H9 (cell line): ENCODE data around the gene NOSIP. TPM values are rescaled to one million over a fixed set of nuclear protein-coding genes. Genes with fewer than 3 reads are reported as not detected.

Source experiments
- DNase-seq: peaks from one replicate; pipeline ENCODE4 v3.0.0-alpha.2; 2017
- H2AFZ ChIP-seq: one replicate; pipeline ENCODE4 v1.6.1; 2013; ENCODE audit warnings: mild to moderate bottlenecking, low read length, control low read depth, moderate library complexity
- H2AK5ac ChIP-seq: 2 replicates; pipeline ENCODE4 v1.6.1; 2013; ENCODE audit warnings: low read length, control low read depth, mixed read lengths; ENCODE audit not compliant: insufficient read length
- H2BK120ac ChIP-seq: one replicate; pipeline ENCODE4 v1.6.1; 2013; ENCODE audit warnings: low read depth, mild to moderate bottlenecking, low read length, control low read depth, inconsistent platforms; ENCODE audit not compliant: poor library complexity, severe bottlenecking
- H2BK12ac ChIP-seq: 2 replicates; pipeline ENCODE4 v1.6.1; 2013; ENCODE audit warnings: low read length, control low read depth, mixed read lengths, low read depth; ENCODE audit not compliant: insufficient read length
- H2BK15ac ChIP-seq: 2 replicates; pipeline ENCODE4 v1.6.1; 2013; ENCODE audit warnings: low read depth, low read length, control low read depth
- H2BK20ac ChIP-seq: one replicate; pipeline ENCODE4 v1.6.1; 2013; ENCODE audit warnings: low read depth, mild to moderate bottlenecking, low read length, control low read depth, inconsistent platforms; ENCODE audit not compliant: poor library complexity, severe bottlenecking
- H2BK5ac ChIP-seq: 2 replicates; pipeline ENCODE4 v1.6.1; 2013; ENCODE audit warnings: low read length, control low read depth, mixed read lengths; ENCODE audit not compliant: insufficient read length
- H3K14ac ChIP-seq: 2 replicates; pipeline ENCODE4 v1.6.1; 2013; ENCODE audit warnings: low read length, control low read depth; ENCODE audit not compliant: insufficient read depth
- H3K18ac ChIP-seq: 2 replicates; pipeline ENCODE4 v1.6.1; 2013; ENCODE audit warnings: low read depth, mild to moderate bottlenecking, mixed read lengths, low read length, control low read depth; ENCODE audit not compliant: insufficient read length
- H3K23ac ChIP-seq: 2 replicates; pipeline ENCODE4 v1.6.1; 2013; ENCODE audit warnings: low read length, control low read depth, mixed read lengths, low read depth; ENCODE audit not compliant: insufficient read length
- H3K23me2 ChIP-seq: 2 replicates; pipeline ENCODE4 v1.6.1; 2013; ENCODE audit warnings: low read depth, mild to moderate bottlenecking, mixed read lengths, low read length, control low read depth; ENCODE audit not compliant: insufficient read length, poor library complexity, severe bottlenecking
- H3K27ac ChIP-seq: 2 replicates; pipeline ENCODE4 v1.5.1; 2013; ENCODE audit warnings: low read length, control low read depth, mixed read lengths, low read depth; ENCODE audit not compliant: insufficient read length
- H3K27me3 ChIP-seq: 2 replicates; pipeline ENCODE4 v1.6.1; 2013; ENCODE audit warnings: low read length, control low read depth, inconsistent platforms; ENCODE audit not compliant: insufficient read depth
- H3K4ac ChIP-seq: 2 replicates; pipeline ENCODE4 v1.6.1; 2013; ENCODE audit warnings: low read depth, mild to moderate bottlenecking, control low read depth, inconsistent platforms, low read length, moderate library complexity
- H3K4me1 ChIP-seq: 2 replicates; pipeline ENCODE4 v1.6.1; 2013; ENCODE audit warnings: low read length, control low read depth, inconsistent platforms; ENCODE audit not compliant: insufficient read depth
- H3K4me2 ChIP-seq: 2 replicates; pipeline ENCODE4 v1.6.1; 2013; ENCODE audit warnings: low read length, control low read depth, mixed read lengths; ENCODE audit not compliant: insufficient read length, insufficient read depth
- H3K56ac ChIP-seq: 2 replicates; pipeline ENCODE4 v1.6.1; 2013; ENCODE audit warnings: low read depth, mild to moderate bottlenecking, mixed read lengths, low read length, control low read depth; ENCODE audit not compliant: insufficient read length
- H3K79me1 ChIP-seq: 2 replicates; pipeline ENCODE4 v1.6.1; 2013; ENCODE audit warnings: low read depth, mild to moderate bottlenecking, moderate library complexity, low read length, control low read depth, inconsistent platforms; ENCODE audit not compliant: insufficient read depth, poor library complexity, severe bottlenecking
- H3K79me2 ChIP-seq: 2 replicates; pipeline ENCODE4 v1.6.1; 2013; ENCODE audit warnings: low read length, control low read depth, inconsistent platforms; ENCODE audit not compliant: insufficient read depth
- H3K9ac ChIP-seq: 2 replicates; pipeline ENCODE4 v1.6.1; 2013; ENCODE audit warnings: low read length, control low read depth, mixed read lengths; ENCODE audit not compliant: insufficient read length; ENCODE audit errors: extremely low read depth
- H3K9me3 ChIP-seq: one replicate; pipeline ENCODE4 v1.6.1; 2013; ENCODE audit warnings: low read depth, low read length, inconsistent platforms; ENCODE audit not compliant: control insufficient read depth
- H3T11ph ChIP-seq: one replicate; pipeline ENCODE4 v1.6.1; 2013; ENCODE audit warnings: mild to moderate bottlenecking, low read length, control low read depth, inconsistent platforms
- H4K20me1 ChIP-seq: one replicate; pipeline ENCODE4 v1.6.1; 2013; ENCODE audit not compliant: control insufficient read depth, insufficient read length, insufficient read depth
- H4K5ac ChIP-seq: 2 replicates; pipeline ENCODE4 v1.6.1; 2013; ENCODE audit warnings: low read depth, mild to moderate bottlenecking, mixed read lengths, low read length, control low read depth; ENCODE audit not compliant: insufficient read length
- H4K8ac ChIP-seq: replicated peaks from 2 replicates; pipeline ENCODE4 v1.6.1; 2013; ENCODE audit warnings: low read length, control low read depth, mixed read lengths, low read depth; ENCODE audit not compliant: insufficient read length
- H4K91ac ChIP-seq: 2 replicates; pipeline ENCODE4 v1.6.1; 2013; ENCODE audit warnings: low read depth, mild to moderate bottlenecking, moderate library complexity, mixed read lengths, low read length, control low read depth; ENCODE audit not compliant: insufficient read length
- H3K27ac Mint-ChIP-seq, 3 experiments: 2 replicates in 2 of 3; 3 replicates in 1 of 3; pipeline ENCODE4 v1.8.0; 2020 to 2021; ENCODE audit warnings: mixed read lengths in 3 of 3, mild to moderate bottlenecking in 1 of 3, moderate library complexity in 1 of 3
- H3K27me3 Mint-ChIP-seq: 2 replicates; pipeline ENCODE4 v1.8.0; 2021; ENCODE audit warnings: low read depth, mild to moderate bottlenecking, moderate library complexity, mixed read lengths
- H3K36me3 Mint-ChIP-seq, 3 experiments: 2 replicates in 2 of 3; 3 replicates in 1 of 3; pipeline ENCODE4 v1.8.0; 2020 to 2021; ENCODE audit warnings: low read depth in 3 of 3, mixed read lengths in 3 of 3; ENCODE audit not compliant: insufficient read depth in 1 of 3
- H3K4me1 Mint-ChIP-seq, 2 experiments: 2 replicates each; pipeline ENCODE4 v1.8.0; 2020; ENCODE audit warnings: mixed read lengths in 2 of 2
- H3K4me3 Mint-ChIP-seq, 2 experiments: 2 replicates in 1 of 2; 3 replicates in 1 of 2; pipeline ENCODE4 v1.8.0; 2020 to 2021; ENCODE audit warnings: mild to moderate bottlenecking in 2 of 2, mixed read lengths in 2 of 2, moderate library complexity in 1 of 2
- H3K9me3 Mint-ChIP-seq, 2 experiments: 2 replicates in 1 of 2; 3 replicates in 1 of 2; pipeline ENCODE4 v1.8.0; 2020; ENCODE audit warnings: mild to moderate bottlenecking in 2 of 2, mixed read lengths in 2 of 2, moderate library complexity in 1 of 2
- WGBS: extraction: QIAGEN DNeasy Blood & Tissue Kit; methylation state at CpG from one replicate; pipeline ENCODE4 v1.1.7; 2013; ENCODE audit warnings: missing lambda C conversion rate, low lambda C conversion rate, mixed read lengths; ENCODE audit not compliant: insufficient read length; ENCODE audit errors: extremely low coverage; 5-methylcytosine and 5-hydroxymethylcytosine counted together
- total RNA-seq: library from RNA; stranded (reverse); gene quantifications from 2 replicates; pipeline ENCODE4 v1.2.1, GENCODE V29; 2021
- TF ChIP-seq, protein P1 (sequence below): fragments of 200-600 bp; sonication (generic); conservative IDR thresholded peaks from 3 replicates; pipeline ENCODE4 v1.8.0; 2021; ENCODE audit warnings: antibody characterized with exemption, mild to moderate bottlenecking

Gene NOSIP
- total RNA-seq, 1 experiment from 2014 or later, result 78.4 TPM

GRCh38 chr19:49559443-49559842 is 20.9 kb downstream of the NOSIP start:
- no peak overlapping the region for H3T11ph ChIP-seq
- H2BK5ac ChIP-seq, result no peak overlapping the region
- H4K91ac ChIP-seq, result no peak overlapping the region
- H3K23ac ChIP-seq, result no peak overlapping the region
- no peaks in the 10 kb centered on the region for H3K9me3 Mint-ChIP-seq
- H2BK120ac ChIP-seq, result no peak overlapping the region
- no peak overlapping the region for H3K27ac ChIP-seq
- H3K27me3 ChIP-seq, result no peaks in the 10 kb centered on the region
- H2AFZ ChIP-seq, result no peak overlapping the region
- no CpG with 5 or more reads among the region's 3 CpGs for WGBS
- peak overlapping the region in 1 of 3 experiments; percentile 79; a peak in 1 of 7 replicates for H3K27ac Mint-ChIP-seq
- DNase-seq, result no peak
- H3K4ac ChIP-seq, result no peak overlapping the region
- no peaks in the 10 kb centered on the region; the same call in 1 of the 2 replicates for H3K79me2 ChIP-seq
- no peaks in the 10 kb centered on the region for H3K9me3 ChIP-seq
- H3K36me3 Mint-ChIP-seq, result peaks cover 29 to 32% (median 31%) of the 10 kb centered on the region in 3 experiments
- H3K14ac ChIP-seq, result no peak overlapping the region
- TF ChIP-seq, protein P1, sequence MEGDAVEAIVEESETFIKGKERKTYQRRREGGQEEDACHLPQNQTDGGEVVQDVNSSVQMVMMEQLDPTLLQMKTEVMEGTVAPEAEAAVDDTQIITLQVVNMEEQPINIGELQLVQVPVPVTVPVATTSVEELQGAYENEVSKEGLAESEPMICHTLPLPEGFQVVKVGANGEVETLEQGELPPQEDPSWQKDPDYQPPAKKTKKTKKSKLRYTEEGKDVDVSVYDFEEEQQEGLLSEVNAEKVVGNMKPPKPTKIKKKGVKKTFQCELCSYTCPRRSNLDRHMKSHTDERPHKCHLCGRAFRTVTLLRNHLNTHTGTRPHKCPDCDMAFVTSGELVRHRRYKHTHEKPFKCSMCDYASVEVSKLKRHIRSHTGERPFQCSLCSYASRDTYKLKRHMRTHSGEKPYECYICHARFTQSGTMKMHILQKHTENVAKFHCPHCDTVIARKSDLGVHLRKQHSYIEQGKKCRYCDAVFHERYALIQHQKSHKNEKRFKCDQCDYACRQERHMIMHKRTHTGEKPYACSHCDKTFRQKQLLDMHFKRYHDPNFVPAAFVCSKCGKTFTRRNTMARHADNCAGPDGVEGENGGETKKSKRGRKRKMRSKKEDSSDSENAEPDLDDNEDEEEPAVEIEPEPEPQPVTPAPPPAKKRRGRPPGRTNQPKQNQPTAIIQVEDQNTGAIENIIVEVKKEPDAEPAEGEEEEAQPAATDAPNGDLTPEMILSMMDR, result no peak
- H4K20me1 ChIP-seq, result no peaks in the 10 kb centered on the region
- no peak overlapping the region for H2BK20ac ChIP-seq
- H2BK15ac ChIP-seq, result no peak overlapping the region
- no peak overlapping the region for H2BK12ac ChIP-seq
- no peak overlapping the region for H3K9ac ChIP-seq
- H3K56ac ChIP-seq, result no peak overlapping the region
- peaks cover 9% of the 10 kb centered on the region for H3K23me2 ChIP-seq
- no peak overlapping the region; a peak in 1 of 5 replicates for H3K4me3 Mint-ChIP-seq
- H3K4me1 ChIP-seq, result peaks cover 2% of the 10 kb centered on the region; the same call in 1 of the 2 replicates
- no peak overlapping the region for H2AK5ac ChIP-seq
- H3K79me1 ChIP-seq, result no peaks in the 10 kb centered on the region
- no peak overlapping the region for H3K4me2 ChIP-seq
- no peak overlapping the region for H4K5ac ChIP-seq
- H3K4me1 Mint-ChIP-seq, result peaks cover 9 to 26% of the 10 kb centered on the region in 2 experiments
- H3K18ac ChIP-seq, result no peak overlapping the region
- no peak overlapping the region for H4K8ac ChIP-seq
- no peaks in the 10 kb centered on the region for H3K27me3 Mint-ChIP-seq
